SK-N-SH (cell line): ENCODE data around the gene SSX7.

Experiments
- CHD2 ChIP-seq: fragments of 150-350 bp; IDR thresholded peaks from 2 replicates; pipeline ENCODE4 v1.6.1; 2018; ENCODE audit warnings: low read length; ENCODE audit not compliant: partially characterized antibody
- CTCF ChIP-seq: fragments of 200-600 bp; sonication (generic); IDR thresholded peaks from 2 replicates; pipeline ENCODE4 v1.6.1; 2017; ENCODE audit warnings: antibody characterized with exemption, mild to moderate bottlenecking, moderate library complexity
- ELF1 ChIP-seq: IDR thresholded peaks from 2 replicates; pipeline ENCODE4 v1.4.0; 2012
- EZH2phosphoT487 ChIP-seq: fragments of 200-600 bp; sonication (generic); IDR thresholded peaks from 2 replicates; pipeline ENCODE4 v1.6.1; 2017; ENCODE audit warnings: low read depth, mixed run types, mild to moderate bottlenecking, antibody characterized with exemption, moderate library complexity, borderline replicate concordance
- MAX ChIP-seq: IDR thresholded peaks from 2 replicates; pipeline ENCODE4 v1.4.0; 2012; ENCODE audit warnings: low read depth
- MXI1 ChIP-seq: IDR thresholded peaks from 2 replicates; pipeline ENCODE4 v1.6.1; 2012; ENCODE audit warnings: mild to moderate bottlenecking, low read depth, low read length, improper control_type of control experiment
- POLR2AphosphoS5 ChIP-seq: IDR thresholded peaks from 2 replicates; pipeline ENCODE4 v1.6.1; 2012; ENCODE audit warnings: low read depth, low read length
- REST ChIP-seq: IDR thresholded peaks from 2 replicates; pipeline ENCODE4 v1.6.1; 2012; ENCODE audit warnings: mild to moderate bottlenecking, low read depth, low read length, moderate library complexity
- RFX5 ChIP-seq: IDR thresholded peaks from 2 replicates; pipeline ENCODE4 v1.6.1; 2012; ENCODE audit warnings: mild to moderate bottlenecking, improper control_type of control experiment, low read length
- TCF12 ChIP-seq: IDR thresholded peaks from 2 replicates; pipeline ENCODE4 v1.4.0; 2012
- TEAD4 ChIP-seq: IDR thresholded peaks from 2 replicates; pipeline ENCODE4 v1.4.0; 2012; ENCODE audit warnings: mild to moderate bottlenecking, borderline replicate concordance; ENCODE audit not compliant: insufficient read depth
- USF2 ChIP-seq: fragments of 150-350 bp; IDR thresholded peaks from 2 replicates; pipeline ENCODE4 v1.6.1; 2017; ENCODE audit warnings: antibody characterized with exemption, low read length, low read depth, borderline replicate concordance
- YY1 ChIP-seq: IDR thresholded peaks from 2 replicates; pipeline ENCODE4 v1.4.0; 2012; ENCODE audit warnings: low read depth, mild to moderate bottlenecking
- ZBTB33 ChIP-seq: IDR thresholded peaks from 2 replicates; pipeline ENCODE4 v1.4.0; 2012; ENCODE audit warnings: low read depth, borderline replicate concordance

GRCh38 chrX:52594658-52595057, 60.0 kb downstream of the SSX7 start:
- TF ChIP-seq USF2: no peak
- TF ChIP-seq EZH2phosphoT487: no peak
- no peak for TF ChIP-seq CHD2
- TF ChIP-seq ELF1: no peak
- TF ChIP-seq MXI1: no peak
- no peak for TF ChIP-seq ZBTB33
- TF ChIP-seq CTCF: no peak
- no peak for TF ChIP-seq POLR2AphosphoS5
- TF ChIP-seq RFX5: no peak
- no peak for TF ChIP-seq REST
- no peak for TF ChIP-seq MAX
- no peak for TF ChIP-seq YY1
- TF ChIP-seq TCF12: no peak
- TF ChIP-seq TEAD4: no peak
